Calu3 (cell line): ENCODE results near the gene GBX1. TPM values are rescaled to one million over a fixed set of nuclear protein-coding genes. Genes with fewer than 3 reads are reported as not detected.

Experiments used
- BruUV-seq: library from RNA; stranded (reverse); fragments of 400-500 nt; replicated peaks from 2 replicates; lab custom pipeline; 2021; lab: Mats Ljungman, UMichigan
- CTCF ChIA-PET: fragments of 300-600 bp; sonication (Branson Sonifier 250); formaldehyde crosslinking; loops from one replicate; lab custom pipeline; 2022; ENCODE audit warnings: antibody characterized with exemption; lab: Charles Lee
- DNase-seq: peaks from one replicate; pipeline ENCODE4 v3.0.0; 2022
- H3K27ac Mint-ChIP-seq: one replicate; pipeline ENCODE4 v1.8.0; 2022; ENCODE audit warnings: mixed read lengths; ENCODE audit not compliant: unreplicated experiment
- H3K27me3 Mint-ChIP-seq: one replicate; pipeline ENCODE4 v1.8.0; 2022; ENCODE audit warnings: mixed read lengths; ENCODE audit not compliant: unreplicated experiment
- H3K36me3 Mint-ChIP-seq: one replicate; pipeline ENCODE4 v1.8.0; 2022; ENCODE audit warnings: mild to moderate bottlenecking, moderate library complexity, mixed read lengths; ENCODE audit not compliant: insufficient read depth, unreplicated experiment
- H3K4me1 Mint-ChIP-seq: one replicate; pipeline ENCODE4 v1.8.0; 2022; ENCODE audit warnings: mild to moderate bottlenecking, low read depth, mixed read lengths; ENCODE audit not compliant: unreplicated experiment
- H3K4me3 Mint-ChIP-seq: one replicate; pipeline ENCODE4 v1.8.0; 2022; ENCODE audit warnings: mild to moderate bottlenecking, low read depth, moderate library complexity, mixed read lengths; ENCODE audit not compliant: unreplicated experiment
- H3K9me3 Mint-ChIP-seq: one replicate; pipeline ENCODE4 v1.8.0; 2022; ENCODE audit warnings: low read depth, mixed read lengths; ENCODE audit not compliant: unreplicated experiment
- CTCF ChIP-seq: fragments of 200-600 bp; IDR thresholded peaks from one replicate; pipeline ENCODE4 v1.8.0; 2022; ENCODE audit warnings: antibody characterized with exemption; ENCODE audit not compliant: unreplicated experiment
- intact Hi-C: fragments of 100-400 bp; cut with micrococcal nuclease; formaldehyde crosslinking; loops from one replicate; pipeline ENCODE4 v1.10.0; 2022; ENCODE audit not compliant: unreplicated experiment
- total RNA-seq: library from RNA; stranded (reverse); gene quantifications from 2 replicates; pipeline ENCODE4 v1.2.3, GENCODE V29; 2022

GBX1 gene
- total RNA-seq, 1 experiment from 2014 or later, result not detected

GRCh38 chr7:151198945-151199848, 31.7 kb upstream of the GBX1 start:
- Mint-ChIP-seq H3K4me3 (no peak overlapping the region), H3K36me3 (peaks cover 7% of the 10 kb centered on the region), H3K4me1 (no peaks in the 10 kb centered on the region), H3K9me3 (no peaks in the 10 kb centered on the region), H3K27me3 (no peaks in the 10 kb centered on the region), H3K27ac (no peak overlapping the region)
- CTCF ChIA-PET, result interaction anchor here (0.7 kb wide), 1 partner anchor 10 kb away, joined by 3 read pairs; no protein-coding TSS in a partner anchor
- no TSS peak for BruUV-seq
- no peak for TF ChIP-seq CTCF
- DNase-seq, result no peak
- intact Hi-C loops, result no loop called here

- TF ChIP-seq CTCF, result no peak
- Mint-ChIP-seq H3K4me1 (no peaks in the 10 kb centered on the region), H3K4me3 (no peak overlapping the region), H3K27me3 (no peaks in the 10 kb centered on the region), H3K27ac (no peak overlapping the region), H3K9me3 (no peaks in the 10 kb centered on the region), H3K36me3 (peaks cover 7% of the 10 kb centered on the region)
- intact Hi-C loops, result no loop called here
- CTCF ChIA-PET, result no interaction called here
- no peak for DNase-seq
- no TSS peak for BruUV-seq
These were observed 30.4 kb upstream of the GBX1 start for GRCh38 chr7:151197932-151198331.

GRCh38 chr7:151195616-151196450, 28.3 kb upstream of the GBX1 start:
- no peaks in the 10 kb centered on the region for H3K9me3 Mint-ChIP-seq
- no peaks in the 10 kb centered on the region for H3K4me1 Mint-ChIP-seq
- no peak overlapping the region for H3K4me3 Mint-ChIP-seq
- no peak overlapping the region for H3K27ac Mint-ChIP-seq
- TF ChIP-seq CTCF, result no peak
- no TSS peak for BruUV-seq
- intact Hi-C loops, result no loop called here
- H3K36me3 Mint-ChIP-seq, result peaks cover 7% of the 10 kb centered on the region
- peaks cover 8% of the 10 kb centered on the region for H3K27me3 Mint-ChIP-seq
- no peak for DNase-seq
- CTCF ChIA-PET, result interaction anchor here (0.5 kb wide), 1 partner anchor 33 kb away, joined by 3 read pairs; no protein-coding TSS in a partner anchor

GRCh38 chr7:151194188-151194587, 26.7 kb upstream of the GBX1 start:
- Mint-ChIP-seq H3K27ac (no peak overlapping the region), H3K36me3 (peaks cover 7% of the 10 kb centered on the region), H3K9me3 (no peaks in the 10 kb centered on the region), H3K4me1 (no peaks in the 10 kb centered on the region), H3K4me3 (no peak overlapping the region), H3K27me3 (peaks cover 25% of the 10 kb centered on the region)
- no TSS peak for BruUV-seq
- CTCF ChIA-PET, result no interaction called here
- intact Hi-C loops, result no loop called here
- no peak for TF ChIP-seq CTCF
- no peak for DNase-seq
